Neural crest cell (in vitro differentiated cells): ENCODE measurements around the gene FAM89B. TPM values are rescaled to one million over a fixed set of nuclear protein-coding genes. Genes with fewer than 3 reads are reported as not detected.

Experiments
- DNase-seq: peaks from one replicate; pipeline ENCODE4 v3.0.0; 2021; ENCODE audit warnings: low read depth, mixed read lengths, low spot score
- H3K27ac Mint-ChIP-seq: one replicate; pipeline ENCODE4 v1.8.0; 2021; ENCODE audit warnings: mild to moderate bottlenecking, mixed read lengths; ENCODE audit not compliant: unreplicated experiment
- H3K27me3 Mint-ChIP-seq: 2 replicates; pipeline ENCODE4 v1.8.0; 2021; ENCODE audit warnings: low read depth, mild to moderate bottlenecking, mixed read lengths
- H3K36me3 Mint-ChIP-seq: 2 replicates; pipeline ENCODE4 v1.8.0; 2021; ENCODE audit warnings: low read depth, mild to moderate bottlenecking, mixed read lengths
- H3K4me1 Mint-ChIP-seq: 2 replicates; pipeline ENCODE4 v1.8.0; 2021; ENCODE audit warnings: mixed read lengths
- H3K4me3 Mint-ChIP-seq: one replicate; pipeline ENCODE4 v1.8.0; 2021; ENCODE audit warnings: mild to moderate bottlenecking, mixed read lengths
- H3K9me3 Mint-ChIP-seq: 2 replicates; pipeline ENCODE4 v1.8.0; 2021; ENCODE audit warnings: mixed read lengths
- CTCF ChIP-seq: fragments of 200-600 bp; sonication (generic); conservative IDR thresholded peaks from 2 replicates; pipeline ENCODE4 v1.5.0; 2021; ENCODE audit warnings: antibody characterized with exemption, mild to moderate bottlenecking
- total RNA-seq: library from RNA; stranded (reverse); gene quantifications from 2 replicates; pipeline ENCODE4 v1.2.1, GENCODE V29; 2021

FAM89B gene
- total RNA-seq, 1 donor from 2014 or later, result 86.3 TPM

- H3K27ac Mint-ChIP-seq, result no peak overlapping the region
- no peak for DNase-seq
- peaks cover 6% of the 10 kb centered on the region for H3K27me3 Mint-ChIP-seq
- TF ChIP-seq CTCF, result no peak
- H3K36me3 Mint-ChIP-seq, result peaks cover 2% of the 10 kb centered on the region
- peaks cover 34% of the 10 kb centered on the region for H3K4me1 Mint-ChIP-seq
- no peaks in the 10 kb centered on the region for H3K9me3 Mint-ChIP-seq
- peak overlapping the region; percentile 44 for H3K4me3 Mint-ChIP-seq
Observed at GRCh38 chr11:65565624-65566453, 6.5 kb upstream of the FAM89B start.

GRCh38 chr11:65569164-65569972 lies 3.0 kb upstream of the FAM89B start:
- peak overlapping the region; percentile 98 for H3K27ac Mint-ChIP-seq
- no peak for TF ChIP-seq CTCF

GRCh38 chr11:65569973-65570918 lies 2.1 kb upstream of the FAM89B start, which contains the start of gene ZNRD2:
Gene ZNRD2, plus strand, starts transcription at chr11:65570477. Its CDS starts 15 bp downstream, at chr11:65570492.
- peaks cover 7% of the 10 kb centered on the region for H3K36me3 Mint-ChIP-seq
- peak within 1 kb of the TSS; percentile 98 for H3K27ac Mint-ChIP-seq
- H3K4me3 Mint-ChIP-seq, result peak within 1 kb of the TSS; percentile 100
- DNase-seq, result peak; percentile 94
- H3K9me3 Mint-ChIP-seq, result no peaks in the 10 kb centered on the region
- peaks cover 60% of the 10 kb centered on the region for H3K4me1 Mint-ChIP-seq
- H3K27me3 Mint-ChIP-seq, result peaks cover 13% of the 10 kb centered on the region
- peak; percentile 67 for TF ChIP-seq CTCF

More at GRCh38 chr11:65569164-65569972, 3.0 kb upstream of the FAM89B start:
- peaks cover 53% of the 10 kb centered on the region for H3K4me1 Mint-ChIP-seq
- peak overlapping the region; percentile 100 for H3K4me3 Mint-ChIP-seq
- H3K27me3 Mint-ChIP-seq, result peaks cover 6% of the 10 kb centered on the region
- H3K36me3 Mint-ChIP-seq, result peaks cover 2% of the 10 kb centered on the region
- no peaks in the 10 kb centered on the region for H3K9me3 Mint-ChIP-seq
- DNase-seq, result no peak

- no peaks in the 10 kb centered on the region for H3K9me3 Mint-ChIP-seq
- peaks cover 7% of the 10 kb centered on the region for H3K36me3 Mint-ChIP-seq
- peak overlapping the region; percentile 93 for H3K4me3 Mint-ChIP-seq
- no peak overlapping the region for H3K27ac Mint-ChIP-seq
- peaks cover 17% of the 10 kb centered on the region for H3K27me3 Mint-ChIP-seq
- peaks cover 66% of the 10 kb centered on the region for H3K4me1 Mint-ChIP-seq
- DNase-seq, result no peak
- TF ChIP-seq CTCF, result no peak
Observed at GRCh38 chr11:65571420-65571819, 918 bp upstream of the FAM89B start.

- Mint-ChIP-seq H3K36me3 (peaks cover 7% of the 10 kb centered on the region), H3K9me3 (no peaks in the 10 kb centered on the region), H3K4me1 (peaks cover 71% of the 10 kb centered on the region), H3K27me3 (peaks cover 21% of the 10 kb centered on the region), H3K27ac (peak overlapping the region; percentile 85), H3K4me3 (peak overlapping the region; percentile 93)
- peak; percentile 49 for TF ChIP-seq CTCF
- DNase-seq, result no peak
Observed at GRCh38 chr11:65571940-65572339, 398 bp upstream of the FAM89B start.
